Endothelial cell of umbilical vein (primary cell): ENCODE data around the gene NDC80. TPM values are rescaled to one million over a fixed set of nuclear protein-coding genes. Genes with fewer than 3 reads are reported as not detected.

Source experiments
- BruUV-seq: library from RNA; stranded (reverse); fragments of 400-500 nt; replicated peaks from 2 replicates; lab custom pipeline; 2021; lab: Mats Ljungman, UMichigan
- CTCF ChIA-PET: fragments of 300-600, 350-600 bp; sonication (Branson Sonifier 250); formaldehyde crosslinking; loops from one replicate; lab custom pipeline; 2021; ENCODE audit warnings: antibody characterized with exemption, inconsistent platforms; lab: Charles Lee
- POLR2A ChIA-PET: fragments of 300-600, 350-600 bp; sonication (Branson Sonifier 250); formaldehyde crosslinking; loops from one replicate; lab custom pipeline; 2021; ENCODE audit warnings: antibody characterized with exemption, inconsistent platforms; lab: Charles Lee
- DNase-seq: peaks from one replicate; pipeline ENCODE4 v3.0.0-alpha.2; 2011; ENCODE audit warnings: low read depth, low spot score
- FAIRE-seq: peaks from 2 replicates; lab custom pipeline; 2011; peaks lifted over from hg19 to GRCh38; lab: Jason Lieb, UNC
- H2AFZ ChIP-seq: 2 replicates; pipeline ENCODE4 v1.6.0; 2012; ENCODE audit warnings: low read depth, low read length, control low read depth, inconsistent platforms
- H3K27ac ChIP-seq: 2 replicates; pipeline ENCODE4 v1.5.1; 2011; ENCODE audit warnings: low read depth, mild to moderate bottlenecking, control low read depth, low read length, moderate library complexity; ENCODE audit not compliant: insufficient read depth
- H3K27me3 ChIP-seq, 2 experiments: 2 replicates each; pipeline versions ENCODE4 v1.6.0 to v1.6.1; 2011; ENCODE audit warnings: low read length in 2 of 2, mixed read lengths in 1 of 2; ENCODE audit not compliant: control insufficient read depth in 2 of 2, insufficient read depth in 2 of 2
- H3K36me3 ChIP-seq, 2 experiments: 2 replicates in 1 of 2; 3 replicates in 1 of 2; pipeline ENCODE4 v1.5.1; 2011; ENCODE audit warnings: low read length in 2 of 2, mild to moderate bottlenecking in 1 of 2, moderate library complexity in 1 of 2; ENCODE audit not compliant: control insufficient read depth in 2 of 2, insufficient read depth in 2 of 2; ENCODE audit errors: extremely low read depth in 1 of 2
- H3K4me1 ChIP-seq: 3 replicates; pipeline ENCODE4 v1.5.1; 2011; ENCODE audit warnings: mild to moderate bottlenecking, low read length; ENCODE audit not compliant: control insufficient read depth, insufficient read depth; ENCODE audit errors: extremely low read depth
- H3K4me2 ChIP-seq: 2 replicates; pipeline ENCODE4 v1.6.1; 2011; ENCODE audit warnings: low read length, control low read depth, mixed read lengths; ENCODE audit not compliant: insufficient read depth
- H3K4me3 ChIP-seq, 3 experiments: fragments of 200-600 bp in 1 of 3; sonication (generic), shearing (Covaris generic) in 1 of 3; replicated peaks in 1 of 3; 2 replicates each; pipeline ENCODE4 v1.5.1; 2011 to 2016; ENCODE audit warnings: control low read depth in 3 of 3, low read length in 3 of 3, mild to moderate bottlenecking in 2 of 3, inconsistent platforms in 1 of 3, low read depth in 1 of 3, moderate library complexity in 1 of 3; ENCODE audit not compliant: insufficient read depth in 1 of 3
- H3K79me2 ChIP-seq: 2 replicates; pipeline ENCODE4 v1.6.0; 2012; ENCODE audit warnings: low read length, inconsistent platforms; ENCODE audit not compliant: control insufficient read depth, insufficient read depth
- H3K9ac ChIP-seq: replicated peaks from 2 replicates; pipeline ENCODE3; 2011; ENCODE audit warnings: low read length, control low read depth; ENCODE audit not compliant: insufficient read depth; ENCODE audit errors: extremely low read depth
- H3K9me1 ChIP-seq: replicated peaks from 3 replicates; pipeline ENCODE4 v1.6.0; 2011; ENCODE audit warnings: mild to moderate bottlenecking, low read length; ENCODE audit not compliant: control insufficient read depth, insufficient read depth; ENCODE audit errors: extremely low read depth
- H3K9me3 ChIP-seq: replicated peaks from 2 replicates; pipeline ENCODE4 v1.5.1; 2012; ENCODE audit warnings: low read length, inconsistent platforms; ENCODE audit not compliant: control insufficient read depth, insufficient read depth
- H4K20me1 ChIP-seq: replicated peaks from 2 replicates; pipeline ENCODE3; 2011; ENCODE audit warnings: mild to moderate bottlenecking, low read length; ENCODE audit not compliant: control insufficient read depth, insufficient read depth; ENCODE audit errors: extremely low read depth
- CTCF ChIP-seq, 2 donors: IDR thresholded peaks; 1 replicate in 1 of 2; 2 replicates in 1 of 2; pipeline ENCODE4 v1.5.1; 2011; ENCODE audit warnings: low read length in 2 of 2, mild to moderate bottlenecking in 2 of 2, moderate library complexity in 2 of 2, control low read depth in 1 of 2, inconsistent platforms in 1 of 2, low read depth in 1 of 2; ENCODE audit not compliant: insufficient read depth in 1 of 2; ENCODE audit errors: extremely low read depth in 1 of 2
- EZH2 ChIP-seq: IDR thresholded peaks from 2 replicates; pipeline ENCODE4 v1.6.1; 2012; ENCODE audit warnings: borderline replicate concordance, low read depth, mild to moderate bottlenecking, moderate library complexity, low read length, inconsistent platforms; ENCODE audit not compliant: severe bottlenecking
- FOS ChIP-seq: IDR thresholded peaks from 2 replicates; pipeline ENCODE4 v1.6.1; 2011; ENCODE audit warnings: mild to moderate bottlenecking, low read length, moderate library complexity, borderline replicate concordance; ENCODE audit not compliant: insufficient read depth
- GATA2 ChIP-seq: IDR thresholded peaks from 2 replicates; pipeline ENCODE4 v1.7.0; 2011; ENCODE audit warnings: low read depth, mild to moderate bottlenecking, moderate library complexity, mixed read lengths, low read length; ENCODE audit not compliant: insufficient read length, insufficient read depth
- JUN ChIP-seq: IDR thresholded peaks from 2 replicates; pipeline ENCODE4 v1.6.1; 2011; ENCODE audit warnings: borderline replicate concordance, low read depth; ENCODE audit not compliant: insufficient read length, insufficient read depth
- MAX ChIP-seq: IDR thresholded peaks from 2 replicates; pipeline ENCODE4 v1.6.1; 2011; ENCODE audit not compliant: insufficient read depth, insufficient read length
- MYC ChIP-seq: IDR thresholded peaks from one replicate; pipeline ENCODE4 v1.6.1; 2011; ENCODE audit warnings: mild to moderate bottlenecking, low read depth, low read length
- POLR2A ChIP-seq: IDR thresholded peaks from 2 replicates; pipeline ENCODE4 v1.6.1; 2012; ENCODE audit warnings: low read depth, mild to moderate bottlenecking, control low read depth, low read length
- POLR2AphosphoS5 ChIP-seq: IDR thresholded peaks from 2 replicates; pipeline ENCODE4 v1.6.1; 2012; ENCODE audit warnings: low read depth, mild to moderate bottlenecking, control low read depth, low read length, moderate library complexity; ENCODE audit not compliant: insufficient read depth
- dilution Hi-C: fragments of 300-500 bp; cut with MboI; formaldehyde crosslinking; loops from one replicate; pipeline ENCODE4 v1.15.0; 2019; ENCODE audit warnings: low sequenced_read_pairs; ENCODE audit not compliant: extremely low pct_ligation_motif_present
- intact Hi-C: fragments of 100-400 bp; cut with micrococcal nuclease; formaldehyde crosslinking; loops from one replicate; pipeline ENCODE4 v1.10.0; 2022
- polyA plus RNA-seq, 4 experiments: library from polyadenylated mRNA; depleted of rRNA in 3 of 4; stranded (reverse) in 3 of 4; unstranded in 1 of 4; fragments of >200 nt; gene quantifications; 2 replicates each; pipeline versions ENCODE4 v1.2.1 to v1.2.3, GENCODE V29; 2011 to 2012; ENCODE audit warnings: missing spikeins in 1 of 4
- total RNA-seq: library from RNA; stranded (reverse); gene quantifications from 2 replicates; pipeline ENCODE4 v1.2.3, GENCODE V29; 2021

The NDC80 gene
- total and polyA plus RNA-seq, 2 donors (not counting 3 experiments of a cell fraction or from before 2014, with no cell fraction given), result 6.2 to 43.2 TPM

GRCh38 chr18:2655954-2656236 is 84.5 kb downstream of the NDC80 start:
- Histone ChIP-seq H3K4me2 (peak overlapping the region; percentile 97), H2AFZ (peak overlapping the region; percentile 92), H3K9me3 (no peaks in the 10 kb centered on the region), H4K20me1 (peaks cover 3% of the 10 kb centered on the region), H3K79me2 (peaks cover 50% of the 10 kb centered on the region), H3K36me3 (no peaks in the 10 kb centered on the region), H3K9ac (peak overlapping the region; percentile 96), H3K4me1 (peaks cover 32% of the 10 kb centered on the region), H3K27me3 (peaks cover 0 to 3% of the 10 kb centered on the region in 2 experiments), H3K4me3 (peak overlapping the region; percentile 60 to 99 (median 78)), H3K9me1 (no peaks in the 10 kb centered on the region), H3K27ac (peak overlapping the region; percentile 90)
- ChIA-PET POLR2A (interaction anchor here (0.8 kb wide), 1 partner anchor 51 kb away, joined by 3 read pairs; no protein-coding TSS in a partner anchor), CTCF (interaction anchor here (0.7 to 1.7 kb wide), 4 partner anchors 15 to 108 kb away, joined by 3 to 6 read pairs (median 4); no protein-coding TSS in a partner anchor)
- intact Hi-C loops, result loop anchor here (1.0 to 10.0 kb wide), 6 partner anchors 19 to 591 kb away; partner anchors contain the start of genes LPIN2, METTL4, MYL12A and NDC80
- TF ChIP-seq JUN (no peak), FOS (no peak), CTCF (IDR thresholded peaks at IDR 0.05; ENCODE audit: extremely low read depth in 1 of 2, insufficient read depth in 1 of 2, low read depth in 1 of 2, low read length in 2 of 2) (no peak), MYC (no peak), POLR2A (no peak), MAX (no peak), EZH2 (no peak), GATA2 (no peak), POLR2AphosphoS5 (no peak)
- dilution Hi-C loops, result no loop called here
- BruUV-seq, result no TSS peak
- FAIRE-seq (no peak), DNase-seq (no peak)
